Glomerular visceral epithelial cell (primary cell): ENCODE results near the gene IRAK2.
"Not testable (repeated sequence)": the region's sequence is repeated elsewhere in the genome, so short reads cannot be mapped to it uniquely, and the experiment has no call there.

ENCODE experiments used
- DNase-seq: peaks from one replicate; pipeline ENCODE4 v3.0.0-alpha.2; 2016; ENCODE audit errors: extremely low spot score

The IRAK2 gene

GRCh38 chr3:10249833-10250232, 85.1 kb downstream of the IRAK2 start:
- no peak for DNase-seq

DNA sequence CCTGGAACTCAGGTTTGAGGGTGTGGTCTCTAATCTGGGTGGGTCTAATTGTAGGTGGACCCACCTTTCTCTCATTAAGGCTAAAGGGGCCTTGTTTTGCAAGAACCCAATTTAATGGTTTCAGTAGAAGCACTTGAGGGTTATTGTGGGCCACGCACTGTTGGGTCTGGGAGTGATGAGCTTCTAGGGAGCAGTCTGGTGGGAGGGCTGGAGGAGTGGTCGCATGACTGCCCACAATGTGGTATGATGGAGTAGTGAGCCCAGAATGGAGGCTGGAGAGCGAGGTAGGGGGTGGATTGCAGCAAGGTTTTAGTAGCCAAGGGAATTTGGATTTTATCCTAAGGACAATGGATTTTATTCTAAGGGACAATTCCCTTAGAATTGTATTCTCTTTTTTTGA, 86.3 kb downstream of the IRAK2 start:
- DNase-seq = peak; percentile 16

DNA sequence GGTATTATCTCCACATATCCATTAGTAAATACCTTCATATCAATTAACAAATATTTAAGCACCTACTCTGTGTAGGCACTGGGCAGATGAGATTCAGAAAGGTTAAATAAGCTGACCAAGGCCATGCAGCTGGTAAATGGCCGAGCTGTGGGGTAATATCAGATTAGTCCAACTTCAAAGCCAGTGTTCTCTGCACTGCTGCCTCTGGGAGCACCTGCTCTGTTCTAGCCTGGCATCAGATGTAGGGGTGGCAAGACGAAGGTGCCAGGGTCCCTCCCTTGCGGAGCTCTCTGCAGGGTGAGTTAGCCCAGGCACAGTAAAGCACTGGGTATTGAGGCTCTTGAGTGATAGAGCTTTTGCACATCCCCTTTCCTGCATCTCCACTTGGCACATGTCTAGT, 89.0 kb downstream of the IRAK2 start:
- no peak for DNase-seq

DNA sequence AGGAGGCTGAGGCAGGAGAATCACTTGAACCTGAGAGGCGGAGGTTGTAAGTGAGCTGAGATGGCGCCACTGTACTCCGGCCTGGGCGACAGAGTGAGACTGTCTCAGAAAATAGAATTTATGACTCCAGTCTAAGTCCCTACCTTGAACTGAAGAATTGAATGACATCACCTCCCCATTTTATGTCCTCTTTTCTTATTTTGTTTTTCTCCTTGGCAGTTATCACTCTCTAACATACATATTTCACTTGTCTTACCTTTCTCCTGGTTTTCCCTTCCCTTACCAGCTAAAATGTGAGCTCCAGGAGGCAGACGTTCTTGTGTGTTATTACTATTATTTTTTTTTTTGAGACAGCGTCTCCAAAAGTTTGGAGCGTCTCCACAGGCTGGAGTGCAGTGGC, 91.1 kb downstream of the IRAK2 start:
- DNase-seq = no peak

GRCh38 chr3:10259036-10259435, 94.3 kb downstream of the IRAK2 start:
- DNase-seq = no peak

- no peak for DNase-seq
Observed at GRCh38 chr3:10259798-10260197, 95.1 kb downstream of the IRAK2 start.

GRCh38 chr3:10260211-10260701, 95.5 kb downstream of the IRAK2 start:
- no peak for DNase-seq

DNA sequence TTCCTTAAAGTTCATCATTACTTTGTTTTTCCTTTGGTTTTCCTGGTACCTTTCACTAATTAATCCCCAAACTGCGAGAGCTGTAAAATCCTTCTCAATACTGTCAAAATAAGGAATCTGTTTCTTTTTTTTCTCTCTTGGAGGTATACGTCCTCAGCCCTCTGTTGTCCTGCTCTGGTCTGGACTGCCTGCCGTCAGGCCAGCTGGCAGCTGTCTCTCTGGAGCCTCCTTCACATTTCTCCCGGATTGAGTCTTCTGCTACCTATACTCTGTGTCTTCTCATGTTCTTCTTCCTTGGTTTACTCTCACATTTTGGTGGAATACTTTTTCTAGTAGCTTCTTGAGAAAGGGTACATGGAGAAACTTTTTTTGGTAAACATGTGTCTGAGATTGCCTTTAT, 97.3 kb downstream of the IRAK2 start:
- DNase-seq = no peak

DNA sequence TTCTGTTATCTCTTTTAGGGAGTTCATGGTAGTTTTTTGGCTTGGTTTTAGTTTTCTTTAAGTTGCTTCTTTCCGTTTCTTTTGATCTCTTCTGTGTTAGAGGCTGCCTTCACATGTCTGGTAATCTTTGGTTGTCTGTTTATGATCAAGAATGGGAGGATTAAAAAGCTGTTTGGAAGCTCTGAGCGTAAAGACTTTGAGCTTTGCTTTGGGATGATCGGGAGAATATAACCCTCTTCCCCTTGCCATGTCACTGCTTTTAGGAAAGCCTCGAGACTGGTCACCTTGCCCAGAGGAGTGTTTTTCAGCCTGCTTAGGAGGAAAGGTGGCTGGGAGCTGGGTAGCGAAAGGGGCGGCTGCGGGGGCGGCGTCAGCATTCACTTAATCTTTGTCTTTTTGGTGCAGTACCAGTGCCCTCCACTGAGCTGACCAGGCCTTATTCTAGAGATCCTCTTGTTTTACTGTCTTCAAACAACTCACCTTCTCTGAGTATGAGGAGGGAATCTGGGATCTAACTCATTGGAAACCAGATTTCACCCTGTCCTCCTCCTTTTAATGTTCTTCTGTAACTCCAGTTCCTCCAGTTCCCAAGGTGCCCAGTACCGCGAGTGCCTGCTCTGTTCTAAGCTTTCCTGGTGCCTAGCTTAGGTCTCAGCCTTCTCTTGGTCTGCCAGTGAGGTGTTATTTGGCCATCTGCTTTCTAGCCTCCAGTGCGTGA, 99.1 kb downstream of the IRAK2 start:
- DNase-seq = peak; percentile 35

- DNase-seq = no peak
Observed at GRCh38 chr3:10265833-10266232, 101.1 kb downstream of the IRAK2 start.

- DNase-seq = not testable (repeated sequence)
Observed at GRCh38 chr3:10266936-10267335, 102.2 kb downstream of the IRAK2 start.

DNA sequence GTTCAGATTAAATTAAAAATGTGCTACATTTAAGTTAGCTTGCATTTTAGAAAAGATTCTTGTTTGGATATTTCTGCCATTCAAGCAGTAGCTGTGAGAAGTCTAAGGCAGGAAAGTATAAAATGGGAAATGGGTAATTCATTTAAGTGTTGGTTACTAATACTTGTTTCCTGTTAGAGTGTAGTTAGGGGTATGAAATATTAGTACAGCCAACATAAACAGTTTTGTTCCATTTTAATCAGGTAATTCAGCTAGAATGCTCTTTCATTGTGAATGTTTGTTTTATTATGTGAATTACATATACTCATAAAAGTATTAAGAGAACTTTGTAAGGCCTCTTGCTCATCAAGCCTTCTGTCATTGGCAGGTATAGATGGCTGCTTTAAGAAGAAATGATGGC, 103.4 kb downstream of the IRAK2 start:
- no peak for DNase-seq

DNA sequence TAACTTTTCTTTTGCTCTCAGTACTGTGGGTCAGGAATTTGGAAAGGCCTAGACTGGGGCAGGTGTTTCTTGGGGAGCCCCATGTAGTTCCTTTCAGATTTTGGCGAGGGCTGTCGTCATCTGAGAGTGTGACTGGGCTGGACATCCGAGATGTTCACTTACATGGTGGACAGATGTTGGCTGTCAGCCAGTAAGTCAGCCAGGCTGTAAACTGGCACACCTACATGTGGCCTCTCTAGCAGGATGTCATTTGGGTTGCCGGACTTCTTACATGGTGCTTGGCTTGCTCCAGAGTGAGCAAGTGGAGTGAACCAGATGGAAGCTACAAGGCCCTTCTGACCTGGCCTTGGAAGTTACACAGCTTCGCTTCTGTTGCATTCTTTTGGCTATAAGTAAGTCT, 104.2 kb downstream of the IRAK2 start:
- DNase-seq = no peak

GRCh38 chr3:10269443-10269842, 104.7 kb downstream of the IRAK2 start:
- no peak for DNase-seq

DNA sequence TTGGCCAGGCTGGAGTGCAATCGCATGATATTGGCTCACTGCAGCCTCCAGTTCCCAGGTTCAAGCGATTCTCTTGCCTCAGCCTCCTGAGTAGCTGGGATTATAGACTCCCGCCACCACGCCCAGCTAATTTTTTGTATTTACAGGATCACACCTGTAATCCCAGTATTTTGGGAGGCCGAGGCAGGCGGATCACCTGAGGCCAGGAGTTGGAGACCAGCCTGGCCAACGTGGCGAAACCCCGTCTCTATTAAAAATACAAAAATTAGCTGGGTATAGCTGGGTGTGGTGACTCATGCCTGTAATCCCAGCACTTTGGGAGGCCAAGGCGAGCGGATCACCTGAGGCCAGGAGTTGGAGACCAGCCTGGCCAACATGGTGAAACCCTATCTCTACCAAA, 107.8 kb downstream of the IRAK2 start:
- not testable (repeated sequence) for DNase-seq

GRCh38 chr3:10272977-10273376, 108.3 kb downstream of the IRAK2 start:
- DNase-seq = no peak

GRCh38 chr3:10273702-10274305, 109.1 kb downstream of the IRAK2 start:
- no peak for DNase-seq

GRCh38 chr3:10274601-10275000, 109.9 kb downstream of the IRAK2 start:
- no peak for DNase-seq

GRCh38 chr3:10277115-10277625, 112.5 kb downstream of the IRAK2 start:
- DNase-seq = no peak

- no peak for DNase-seq
Observed at GRCh38 chr3:10278501-10278900, 113.8 kb downstream of the IRAK2 start.

GRCh38 chr3:10279384-10280176, 114.9 kb downstream of the IRAK2 start:
- DNase-seq = no peak

DNA sequence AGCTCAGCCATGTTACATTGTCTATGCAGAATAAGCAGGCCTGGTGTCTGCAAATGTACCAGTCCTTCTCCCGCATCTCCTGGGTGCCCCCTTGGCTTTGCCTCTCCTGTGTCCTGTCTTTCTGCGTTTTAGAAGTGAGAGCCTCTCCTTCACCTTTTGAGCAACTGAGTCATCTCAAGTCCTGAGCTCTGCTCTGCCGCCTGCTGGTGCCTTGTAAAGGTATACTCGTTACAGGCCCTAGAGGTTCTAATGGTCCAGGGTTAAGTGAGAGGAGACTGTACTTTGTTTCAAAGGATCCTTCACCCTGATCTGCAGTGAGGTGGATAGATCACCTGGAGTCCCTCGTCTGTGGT, 115.4 kb downstream of the IRAK2 start:
- DNase-seq = no peak

DNA sequence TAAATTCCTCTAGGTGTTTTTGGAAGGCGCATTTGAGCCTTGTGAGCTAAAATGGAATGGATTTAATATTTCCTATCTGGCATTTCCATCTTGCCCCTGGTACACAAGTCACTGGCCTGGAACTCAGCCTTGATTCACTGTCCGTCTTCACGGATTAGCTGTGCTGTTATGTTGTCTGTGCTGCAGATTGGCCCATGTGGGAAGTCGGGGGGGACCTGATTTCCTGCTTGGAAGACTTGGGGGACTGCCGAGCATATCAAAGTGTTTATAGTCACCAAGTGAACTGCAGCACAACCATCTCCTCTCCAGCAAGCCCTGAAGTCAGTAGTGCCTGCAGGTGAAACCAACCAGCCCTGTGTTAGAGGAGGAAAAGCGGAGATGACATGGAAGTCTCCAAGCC, 115.9 kb downstream of the IRAK2 start:
- DNase-seq = no peak
